Activated gamma-delta T cell (primary cell): Measurements from ENCODE around the gene PTX3.

Source experiments
- DNase-seq: peaks from one replicate; lab custom pipeline; 2025; lab: John Stamatoyannopoulos, UW
- total RNA-seq, 2 donors: gene quantifications; one replicate each; lab custom pipeline; 2026; lab: John Stamatoyannopoulos, UW

PTX3 gene
- total RNA-seq: 0.09 to 0.15 reads per million in 2 donors

DNA sequence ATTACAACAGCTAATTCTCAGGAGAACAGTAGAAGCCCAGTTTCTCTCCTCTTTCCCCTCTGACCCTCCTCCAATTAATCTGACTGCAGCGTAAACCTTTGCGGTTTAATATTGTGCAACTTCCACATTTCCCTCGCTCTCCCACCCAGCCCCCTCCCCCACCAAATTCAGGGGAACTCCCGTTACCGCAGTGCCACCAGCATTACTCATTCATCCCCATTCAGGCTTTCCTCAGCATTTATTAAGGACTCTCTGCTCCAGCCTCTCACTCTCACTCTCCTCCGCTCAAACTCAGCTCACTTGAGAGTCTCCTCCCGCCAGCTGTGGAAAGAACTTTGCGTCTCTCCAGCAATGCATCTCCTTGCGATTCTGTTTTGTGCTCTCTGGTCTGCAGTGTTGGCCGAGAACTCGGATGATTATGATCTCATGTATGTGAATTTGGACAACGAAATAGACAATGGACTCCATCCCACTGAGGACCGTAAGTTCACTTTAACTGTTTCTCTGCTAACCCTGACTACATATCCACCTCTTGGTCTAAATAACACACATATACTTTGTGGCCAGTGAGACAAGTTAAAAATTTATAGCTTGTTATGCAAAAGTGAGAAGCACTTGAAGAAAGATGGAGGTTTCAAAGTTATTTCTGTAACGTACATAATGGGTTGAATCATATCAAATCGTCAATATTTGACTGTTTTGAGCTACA is at the start of gene PTX3:
Gene PTX3 (plus strand): TSS at position 268 of the 709 bp plus-strand sequence. CDS start 84 bp downstream, at position 352.
- DNase-seq: no peak

DNA sequence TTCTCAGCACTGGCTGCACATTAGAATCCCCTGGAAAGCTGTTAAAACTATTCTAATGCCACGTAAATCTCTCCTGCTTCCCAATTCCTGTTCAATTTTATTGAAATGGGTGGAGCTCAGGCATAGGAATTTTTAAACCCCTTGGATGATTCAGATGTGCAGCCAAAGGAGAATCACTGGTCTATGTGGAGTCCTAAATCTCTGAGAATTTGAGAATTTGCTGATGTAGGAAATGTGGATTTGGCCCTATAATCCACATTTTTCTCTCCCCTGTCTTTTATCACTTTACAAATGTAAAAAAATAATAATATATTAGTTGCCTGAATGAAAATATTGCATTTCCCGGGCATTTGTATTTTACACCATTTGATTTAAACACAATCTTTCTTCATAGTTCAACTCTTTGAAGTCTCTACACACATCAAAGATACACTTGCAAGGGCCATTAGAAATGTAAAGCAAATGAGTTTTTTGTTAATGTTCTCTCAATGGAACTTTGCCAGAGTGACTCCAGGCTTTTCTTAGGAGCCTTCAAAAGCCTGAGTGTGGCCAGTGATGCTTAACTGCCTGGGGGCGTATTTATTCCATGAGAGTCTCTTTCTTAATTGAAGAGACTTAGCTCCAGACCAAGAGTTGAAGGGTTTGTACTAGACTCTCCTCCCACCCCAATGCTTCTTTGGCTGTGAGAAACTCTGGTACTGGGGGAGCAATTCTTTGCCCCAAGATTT is 48.8 kb upstream of the PTX3 start:
- no peak for DNase-seq

DNA sequence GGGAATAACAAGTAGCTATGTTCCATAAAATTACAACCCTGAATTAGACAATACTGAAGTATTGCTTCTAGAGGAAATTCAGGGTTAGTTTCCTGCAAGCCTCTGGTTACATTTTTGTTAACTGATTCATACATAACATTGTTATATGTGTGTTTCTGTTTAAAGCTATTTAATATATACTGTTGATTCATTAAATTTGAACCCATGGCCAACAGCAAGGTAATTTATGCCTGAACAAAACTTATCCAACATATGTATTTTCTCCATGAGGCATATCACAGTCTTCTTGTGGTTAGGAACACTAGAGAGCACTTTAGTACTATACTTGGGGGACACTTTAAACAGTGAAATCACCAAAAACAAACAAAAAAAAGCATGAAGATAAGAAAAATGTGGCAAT is 47.7 kb upstream of the PTX3 start:
- no peak for DNase-seq

DNA sequence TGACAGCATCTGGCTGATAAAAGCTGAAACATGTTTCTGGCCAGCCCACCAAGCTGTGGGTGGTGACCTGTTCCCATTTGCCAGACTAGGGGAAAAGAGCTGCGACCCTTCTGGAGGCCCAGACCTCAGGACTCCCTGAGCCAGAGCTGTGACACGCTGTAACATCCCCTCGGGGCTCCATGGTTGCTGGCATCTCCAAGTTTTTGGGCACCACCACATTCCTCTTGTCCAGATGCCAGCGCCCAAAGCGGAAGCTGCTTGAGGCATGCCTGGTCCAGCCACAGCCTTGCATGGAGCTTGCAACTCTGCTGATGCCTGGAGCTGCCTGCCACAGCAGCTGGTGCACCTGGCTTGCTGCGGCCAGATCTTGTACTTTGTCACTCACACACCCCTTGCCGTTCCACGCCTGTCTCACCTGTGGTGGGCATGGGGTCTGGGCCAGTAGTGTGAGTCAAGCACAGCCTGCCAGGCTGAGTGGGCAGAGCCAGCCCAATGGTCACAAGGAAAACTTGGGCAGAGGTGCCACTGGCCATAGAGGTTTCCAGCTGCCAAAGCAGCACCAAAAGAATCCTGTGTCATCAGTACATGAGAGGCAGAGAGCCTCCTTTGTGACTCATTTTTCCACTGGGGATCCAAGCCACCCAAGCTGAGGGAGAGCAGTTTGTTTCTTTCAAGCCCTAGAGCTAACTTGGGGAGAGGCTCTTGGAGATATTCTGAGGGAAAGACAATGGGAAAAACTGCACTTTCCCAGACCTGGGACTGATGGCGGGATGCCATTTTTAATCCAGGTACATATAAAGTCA is 45.7 kb upstream of the PTX3 start:
- DNase-seq: no peak

DNA sequence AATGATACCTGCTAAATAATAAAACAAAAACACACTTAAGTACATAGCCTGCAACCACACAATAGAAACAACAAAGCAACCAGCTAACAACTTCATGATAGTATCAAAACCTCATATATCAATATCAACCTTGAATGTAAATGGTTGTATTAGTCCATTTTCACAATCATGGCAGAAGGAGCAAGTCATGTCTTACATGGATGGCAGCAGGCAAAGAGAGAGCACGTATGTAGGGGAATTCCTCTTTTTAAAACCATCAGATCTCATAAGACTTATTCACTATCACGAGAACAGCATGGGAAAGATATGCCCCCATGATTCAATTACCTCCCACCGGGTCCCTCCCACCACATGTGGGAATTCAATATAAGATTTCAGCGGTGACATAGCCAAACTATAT is 44.5 kb upstream of the PTX3 start:
- DNase-seq: no peak

DNA sequence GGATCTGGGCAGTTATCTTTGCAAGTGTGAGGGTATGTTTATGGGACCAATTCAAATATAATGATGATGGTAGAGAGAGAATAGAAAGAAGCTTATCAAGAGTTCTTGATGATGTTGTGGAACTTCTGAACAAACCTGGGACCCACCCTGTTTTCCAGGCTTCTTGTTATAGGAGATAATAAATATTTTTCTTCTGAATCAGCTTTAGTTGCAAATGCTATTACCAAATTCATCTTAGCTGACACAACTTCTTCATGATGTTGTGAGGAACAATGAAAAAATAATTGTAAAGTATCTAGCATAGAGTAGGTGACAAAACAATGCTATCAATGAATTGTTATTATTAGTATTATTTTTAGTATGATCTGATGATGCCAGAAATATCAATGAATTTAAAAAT is 43.5 kb upstream of the PTX3 start:
- DNase-seq: no peak

DNA sequence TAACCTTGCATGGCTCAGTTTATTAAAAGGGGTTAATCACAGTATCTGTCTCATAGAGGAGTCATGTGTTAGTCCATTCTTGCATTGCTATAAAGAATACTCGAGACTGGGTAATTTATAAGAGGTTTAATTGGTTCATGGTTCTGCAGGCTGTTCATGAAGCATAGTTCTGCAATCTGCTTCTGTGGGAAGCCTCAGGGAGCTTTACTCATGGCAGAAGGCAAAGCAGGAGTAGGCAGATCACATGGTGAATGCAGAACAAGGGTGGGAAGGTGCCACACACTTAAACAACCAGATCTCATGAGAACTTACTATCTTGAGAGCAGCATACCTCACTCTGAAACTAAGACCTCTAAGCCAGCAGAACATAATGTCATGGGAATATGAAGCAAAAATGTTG is 42.2 kb upstream of the PTX3 start:
- DNase-seq: no peak

DNA sequence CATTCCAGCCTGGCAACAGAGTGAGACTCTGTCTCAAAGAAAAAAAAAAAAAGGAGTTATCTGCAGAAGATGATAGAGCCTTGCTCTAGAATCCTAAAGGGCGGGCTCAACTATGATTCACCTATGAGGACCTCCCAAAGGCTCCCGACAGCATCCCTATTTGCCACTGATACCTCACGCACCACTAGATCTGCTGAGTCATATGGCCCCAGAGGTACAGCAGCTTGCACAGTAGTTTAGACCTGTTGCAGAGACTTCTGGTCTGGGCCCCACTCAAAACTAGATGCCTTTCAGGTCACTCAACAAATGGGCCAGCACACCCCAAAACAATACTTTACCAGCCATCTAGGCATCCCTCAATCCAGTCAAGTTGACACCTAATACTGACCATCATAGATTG is 38.1 kb upstream of the PTX3 start:
- DNase-seq: no peak

DNA sequence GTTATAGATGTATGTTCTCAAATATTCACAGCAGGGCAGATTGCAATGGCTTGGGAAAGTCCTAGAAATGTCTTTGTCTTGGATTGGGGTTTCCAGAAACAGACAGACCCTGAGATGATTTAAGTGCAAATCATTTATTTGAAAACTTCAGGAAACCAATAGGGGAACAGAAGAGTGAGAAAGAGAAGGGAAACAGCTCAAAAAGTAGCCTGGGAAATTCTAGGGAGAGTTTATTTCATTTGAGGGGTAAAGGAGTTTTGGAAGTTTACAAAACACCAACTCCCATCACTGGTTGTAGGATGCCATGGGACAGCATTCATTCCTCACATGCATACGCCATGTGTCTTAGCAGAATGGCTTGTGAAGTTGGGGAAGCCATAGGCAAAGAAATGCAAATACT is 32.3 kb upstream of the PTX3 start:
- DNase-seq: no peak

DNA sequence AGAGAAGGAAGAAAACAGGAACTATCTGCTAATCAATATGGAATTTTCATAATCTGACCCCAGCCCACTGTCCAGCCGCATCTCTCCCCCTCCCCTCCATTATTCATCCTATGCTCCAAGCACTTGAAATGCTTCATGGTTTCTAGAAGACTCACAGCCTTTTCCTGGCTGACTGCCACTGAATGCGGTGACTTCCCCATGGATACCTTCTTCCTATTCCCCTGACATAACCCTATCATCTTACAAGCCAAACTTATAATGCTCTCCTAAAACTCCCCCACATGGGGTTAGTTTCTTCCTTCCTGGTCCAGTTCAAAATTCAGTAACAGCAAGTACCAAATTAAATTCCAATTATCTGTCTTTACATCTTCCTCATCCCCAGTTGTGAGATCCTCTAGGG is 31.2 kb upstream of the PTX3 start:
- DNase-seq: no peak

DNA sequence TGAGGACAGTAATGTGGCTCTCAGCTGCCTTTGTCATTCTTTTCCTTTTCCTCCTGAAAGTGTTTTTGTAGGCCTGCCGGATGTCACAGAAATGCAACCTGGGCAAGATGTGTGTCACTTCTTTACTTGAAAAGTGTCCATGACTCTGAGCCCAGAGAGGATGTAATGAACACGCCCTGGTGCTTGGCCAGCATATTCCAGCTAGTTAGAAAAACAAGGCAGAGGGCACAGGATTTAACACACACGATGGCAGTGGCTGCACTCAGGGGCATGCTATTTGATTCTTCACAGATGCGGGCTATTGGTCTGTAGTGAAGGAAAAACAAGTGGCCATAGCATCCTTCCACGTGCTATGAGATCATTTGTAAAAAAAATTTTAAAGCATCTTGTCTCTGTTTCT is 30.3 kb upstream of the PTX3 start:
- no peak for DNase-seq

DNA sequence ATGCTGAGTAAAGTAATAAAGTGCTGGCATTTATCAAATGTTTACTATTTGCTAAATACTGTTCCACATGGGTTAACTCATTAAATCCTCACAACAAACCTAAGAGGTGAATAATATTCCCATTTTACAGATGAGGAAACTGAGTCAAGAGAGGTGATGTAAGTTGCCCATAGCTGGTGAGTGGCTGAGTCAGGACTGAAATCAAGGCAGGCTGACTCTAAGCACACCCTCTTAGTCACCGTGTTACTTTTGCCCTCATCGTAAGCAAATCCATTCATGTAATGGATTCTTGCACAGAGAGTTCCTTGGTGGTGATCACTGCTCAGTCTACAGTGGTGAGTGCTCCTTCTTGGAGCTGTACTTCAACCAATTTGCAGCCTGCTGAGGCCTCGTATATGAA is 28.9 kb upstream of the PTX3 start:
- DNase-seq: no peak

DNA sequence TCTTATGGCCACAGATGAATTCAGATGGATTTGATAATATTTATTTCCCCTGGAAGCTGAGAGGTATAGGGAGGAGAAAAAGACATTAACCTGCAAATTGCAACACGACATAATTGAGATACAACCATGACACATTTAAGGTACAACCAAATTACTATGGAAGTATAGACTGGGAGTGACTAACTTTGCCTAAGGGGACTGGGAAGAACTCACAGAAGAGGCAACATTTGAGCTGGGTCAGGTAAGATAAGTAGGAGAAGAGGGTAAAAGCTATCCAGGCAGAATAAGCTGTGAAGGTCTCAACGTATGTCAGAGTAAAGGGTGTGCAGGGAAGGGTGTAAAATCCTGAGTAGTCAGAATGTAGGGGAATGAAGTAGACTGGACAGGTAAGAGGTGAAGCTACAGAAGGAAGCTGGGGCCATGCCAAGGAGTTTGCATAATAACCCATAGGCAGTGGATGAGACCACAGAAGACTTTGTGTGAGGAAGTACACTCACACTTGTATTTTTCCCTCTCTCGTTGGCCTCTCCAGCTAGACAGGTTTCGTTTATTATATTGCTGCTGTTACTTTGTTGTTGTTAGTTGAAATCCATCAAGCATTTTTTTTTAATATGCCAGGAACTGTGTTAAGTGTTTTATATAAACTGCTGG is 28.0 kb upstream of the PTX3 start:
- no peak for DNase-seq

DNA sequence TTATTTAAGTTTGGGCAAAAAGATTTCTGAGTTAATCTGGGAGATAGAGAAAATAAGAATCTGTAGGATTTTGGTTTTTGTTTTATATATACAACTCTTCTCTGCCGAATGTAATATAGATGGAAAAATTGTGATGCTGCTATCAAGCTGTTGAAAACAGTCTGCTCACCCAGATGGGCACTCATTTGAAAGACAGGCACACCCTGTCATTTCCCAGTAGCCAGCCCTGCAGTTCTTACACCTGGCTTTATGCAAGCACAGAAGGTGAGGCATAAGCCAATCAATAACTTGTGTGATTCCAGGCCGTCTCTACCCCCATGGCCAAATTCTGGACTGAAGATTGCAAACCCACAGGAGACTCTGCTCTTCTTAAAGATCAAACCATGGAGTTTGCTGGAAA is 27.1 kb upstream of the PTX3 start:
- no peak for DNase-seq

DNA sequence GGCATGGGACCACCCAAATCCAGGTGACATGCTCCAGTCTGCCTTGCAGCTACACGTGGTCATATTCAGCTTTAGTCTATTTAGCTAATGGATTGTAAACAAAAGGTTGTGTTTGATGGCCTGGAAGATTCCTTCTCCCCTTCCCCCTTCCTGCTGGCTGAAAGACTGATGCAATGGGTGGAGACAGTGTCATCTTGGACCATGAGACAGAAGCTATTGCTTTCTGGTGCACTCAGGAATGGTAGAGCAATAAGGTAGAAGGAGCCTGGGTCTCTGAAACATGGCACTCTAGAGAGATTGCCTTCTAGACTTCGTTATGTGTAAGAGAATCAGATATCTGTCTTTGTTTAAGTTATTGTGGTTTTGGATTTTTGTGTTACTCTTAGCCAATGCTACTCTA is 25.7 kb upstream of the PTX3 start:
- DNase-seq: no peak

DNA sequence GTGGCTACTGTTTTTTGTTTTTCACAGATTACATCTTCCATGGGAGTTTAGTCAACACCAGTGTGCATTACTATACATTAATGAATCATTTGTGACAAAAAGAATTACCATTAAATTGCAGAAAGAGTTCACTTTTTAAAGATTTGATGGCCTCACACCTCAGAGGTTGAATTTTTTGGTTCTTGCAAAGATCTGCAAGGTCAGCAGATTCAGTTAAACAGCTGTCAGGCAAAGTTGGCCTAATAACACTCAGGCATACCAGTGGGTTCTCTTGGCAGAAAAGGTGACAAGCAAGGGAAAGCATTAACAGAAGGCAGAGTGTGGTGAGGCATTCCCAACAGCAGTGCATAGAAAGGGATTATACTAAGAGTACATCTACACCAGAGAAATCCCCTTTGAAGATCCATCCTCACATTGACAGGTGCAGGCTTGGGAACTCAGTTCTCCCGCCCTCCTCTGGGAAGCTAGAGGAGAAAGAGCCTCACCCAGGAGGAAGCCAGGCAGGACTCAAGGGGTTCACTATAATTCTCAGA is 24.3 kb upstream of the PTX3 start:
- DNase-seq: no peak

DNA sequence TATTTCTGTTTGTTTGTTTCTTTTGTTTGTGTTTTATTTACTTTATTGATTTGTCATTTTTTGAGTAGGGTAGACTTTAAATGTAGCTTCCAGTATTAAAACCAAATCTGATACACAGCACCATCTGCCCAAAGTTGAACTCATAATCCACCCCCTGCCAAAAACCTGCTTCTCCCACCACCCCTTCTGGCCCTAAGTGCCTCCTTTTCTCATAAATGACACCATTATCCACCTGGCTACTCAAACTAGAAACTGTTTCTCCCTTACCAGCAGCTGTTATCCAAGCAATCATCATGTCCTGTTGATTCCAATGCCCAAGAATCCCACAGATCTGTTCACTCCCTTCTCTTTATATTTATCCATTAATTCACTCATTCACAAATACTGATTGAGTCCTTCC is 21.8 kb upstream of the PTX3 start:
- DNase-seq: no peak

DNA sequence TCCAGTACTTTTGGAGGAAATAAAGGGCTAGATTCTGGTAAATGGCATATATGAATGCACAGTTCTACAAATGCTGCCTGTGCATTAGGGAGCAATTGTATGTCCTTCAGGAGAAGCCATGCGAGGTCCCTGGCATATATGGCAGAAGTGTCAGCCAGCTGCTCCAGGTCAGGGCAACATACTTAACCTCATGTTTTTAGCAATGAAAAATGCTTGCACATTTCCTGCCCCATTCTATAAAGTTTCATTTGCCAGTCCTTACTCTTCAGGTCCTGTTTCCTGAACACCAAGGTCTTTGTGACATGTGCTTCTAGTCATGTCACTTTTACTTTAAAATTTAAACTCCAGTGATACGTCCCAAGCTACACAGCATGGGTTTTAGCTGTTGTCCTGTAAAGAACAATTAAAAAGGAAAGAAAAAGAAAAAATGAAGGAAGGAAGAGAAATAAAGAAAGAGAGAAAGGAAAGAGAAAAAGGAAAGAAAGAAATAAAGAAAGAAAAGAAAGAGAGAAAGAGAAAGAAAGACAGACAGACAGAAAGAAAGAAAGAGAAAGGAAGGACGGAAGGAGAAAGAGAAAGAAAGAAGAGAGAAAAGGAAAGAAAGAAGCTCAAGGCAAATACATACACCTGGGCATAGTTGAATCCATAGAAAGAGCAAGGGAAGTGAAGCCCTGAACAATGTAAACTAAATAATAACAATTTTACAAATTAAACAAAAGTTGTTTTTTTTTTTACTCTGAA is 20.1 kb upstream of the PTX3 start:
- DNase-seq: no peak

DNA sequence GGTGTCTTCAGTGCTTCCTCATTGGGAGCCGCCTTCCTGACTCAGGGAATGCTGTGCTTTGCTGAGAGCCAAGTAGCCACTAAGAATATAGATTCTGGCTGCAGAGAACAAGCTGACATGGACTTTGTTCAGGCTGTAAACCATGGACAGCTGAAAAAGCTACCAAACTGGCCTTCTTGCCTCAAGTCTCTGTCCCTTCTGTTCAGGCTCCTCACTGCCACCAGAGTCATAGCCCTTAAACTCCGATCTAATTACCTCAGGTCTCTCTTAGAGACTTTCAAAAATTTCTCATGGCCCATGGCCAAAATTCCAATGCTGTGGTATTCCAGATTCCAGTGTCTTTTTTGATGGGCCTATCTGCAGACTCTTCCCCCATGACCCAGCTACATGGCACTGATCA is 19.4 kb upstream of the PTX3 start:
- no peak for DNase-seq

DNA sequence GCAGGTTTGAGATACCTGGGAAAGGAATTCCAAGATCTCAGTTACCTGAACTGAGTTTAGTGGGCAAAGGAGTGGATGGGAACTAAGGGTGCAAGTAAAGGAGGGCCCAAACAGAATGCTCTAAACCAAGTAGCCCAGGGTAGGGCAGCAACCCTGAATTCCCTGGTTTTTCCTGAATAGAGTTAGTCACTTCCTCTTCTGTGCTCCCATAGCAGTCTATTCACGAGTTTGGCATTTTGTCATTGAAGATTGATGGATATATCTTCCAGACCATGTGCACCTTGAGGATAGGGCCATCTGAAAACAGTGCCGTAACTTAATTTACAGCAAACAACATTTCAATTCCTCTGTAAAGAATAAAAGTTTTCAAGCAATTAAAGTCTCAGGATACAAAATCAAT is 18.5 kb upstream of the PTX3 start:
- no peak for DNase-seq

DNA sequence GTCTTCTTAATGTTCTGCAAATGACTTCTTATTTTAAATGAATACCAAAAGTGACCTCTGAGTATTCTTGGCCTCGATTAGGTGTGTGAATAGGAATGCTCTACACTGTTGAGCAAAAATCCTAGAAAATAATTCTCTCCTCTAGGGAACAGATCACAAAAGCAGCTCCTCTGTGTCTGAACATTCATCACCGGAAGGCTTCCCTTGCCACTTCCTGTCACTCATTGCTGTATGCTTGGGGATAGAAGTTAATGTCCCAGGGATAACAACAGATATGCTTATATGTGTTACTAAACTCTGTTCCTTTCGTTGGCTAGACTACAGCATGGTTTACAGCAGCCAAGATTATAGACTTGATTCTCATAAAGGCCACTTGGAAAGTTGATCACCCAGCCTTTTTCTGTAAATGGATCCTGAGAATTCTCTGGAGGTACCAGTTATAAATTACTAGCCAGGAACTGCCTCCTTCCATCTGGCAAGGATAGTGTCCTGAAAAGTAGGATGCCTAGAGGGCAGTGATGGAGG is 16.0 kb upstream of the PTX3 start:
- DNase-seq: no peak
